ENCODE data around the gene BFSP2.

- no peak for TF ChIP-seq POLR2A (IDR thresholded peaks at IDR 0.05)
- no peak for TF ChIP-seq CTCF (IDR thresholded peaks at IDR 0.05)
Observed at GRCh38 chr3:133369068-133369440, 30.8 kb upstream of the BFSP2 start.
